Left renal cortex interstitium (tissue), 4 donors: ENCODE results near the gene SPEF2. TPM values are rescaled to one million over a fixed set of nuclear protein-coding genes. Genes with fewer than 3 reads are reported as not detected.
"Not testable (repeated sequence)": the region's sequence is repeated elsewhere in the genome, so short reads cannot be mapped to it uniquely, and the experiment has no call there.

Experiments
- DNase-seq, 4 donors: peaks; one replicate each; pipeline ENCODE4 v3.0.0-alpha.2; 2013; ENCODE audit warnings: low read depth in 4 of 4, low spot score in 2 of 4, missing footprints in 1 of 4
- polyA plus RNA-seq, 4 donors: library from polyadenylated mRNA; unstranded; fragments of 120-200 nt; gene quantifications; one replicate each; pipeline ENCODE4 v1.2.1, GENCODE V29; 2013; ENCODE audit not compliant: insufficient read length in 4 of 4

The SPEF2 gene
- polyA plus RNA-seq, 4 donors = 33.9 to 68.3 (median 49.3) TPM

GRCh38 chr5:35647712-35648111 is 30.0 kb downstream of the SPEF2 start:
- no peak for DNase-seq

- no peak for DNase-seq
Observed at GRCh38 chr5:35651002-35651756, 33.5 kb downstream of the SPEF2 start.

- DNase-seq = no peak
Observed at GRCh38 chr5:35656721-35657120, 39.1 kb downstream of the SPEF2 start.

GRCh38 chr5:35657877-35658276 is 40.2 kb downstream of the SPEF2 start:
- no peak for DNase-seq

- no peak for DNase-seq
Observed at GRCh38 chr5:35659556-35659955, 41.9 kb downstream of the SPEF2 start.

GRCh38 chr5:35660451-35660850 is 42.8 kb downstream of the SPEF2 start:
- DNase-seq = no peak

GRCh38 chr5:35664584-35664983 is 46.9 kb downstream of the SPEF2 start:
- no peak for DNase-seq

- no peak for DNase-seq
Observed at GRCh38 chr5:35665096-35665495, 47.4 kb downstream of the SPEF2 start.

- DNase-seq = no peak
Observed at GRCh38 chr5:35668319-35668718, 50.7 kb downstream of the SPEF2 start.

- no peak for DNase-seq
Observed at GRCh38 chr5:35668794-35669193, 51.1 kb downstream of the SPEF2 start.

- no peak for DNase-seq
Observed at GRCh38 chr5:35671541-35672295, 54.1 kb downstream of the SPEF2 start.

- DNase-seq = not testable (repeated sequence)
Observed at GRCh38 chr5:35672296-35672655, 54.6 kb downstream of the SPEF2 start.

- no peak for DNase-seq
Observed at GRCh38 chr5:35672995-35673394, 55.3 kb downstream of the SPEF2 start.

GRCh38 chr5:35674049-35674448 is 56.4 kb downstream of the SPEF2 start:
- no peak for DNase-seq

GRCh38 chr5:35675392-35675791 is 57.7 kb downstream of the SPEF2 start:
- no peak for DNase-seq

GRCh38 chr5:35677878-35678277 is 60.2 kb downstream of the SPEF2 start:
- DNase-seq = no peak

- no peak for DNase-seq
Observed at GRCh38 chr5:35678661-35679060, 61.0 kb downstream of the SPEF2 start.

- no peak for DNase-seq
Observed at GRCh38 chr5:35679357-35679756, 61.7 kb downstream of the SPEF2 start.

- no peak for DNase-seq
Observed at GRCh38 chr5:35681911-35682310, 64.2 kb downstream of the SPEF2 start.

- DNase-seq = no peak
Observed at GRCh38 chr5:35683466-35683865, 65.8 kb downstream of the SPEF2 start.

- no peak for DNase-seq
Observed at GRCh38 chr5:35685161-35685560, 67.5 kb downstream of the SPEF2 start.

- DNase-seq = no peak
Observed at GRCh38 chr5:35687961-35688360, 70.3 kb downstream of the SPEF2 start.
